Activated CD8-positive, alpha-beta T cell treated with anti-CD3 and anti-CD28 coated beads for 36 hours (primary cell): ENCODE results near the gene MMAB. TPM values are rescaled to one million over a fixed set of nuclear protein-coding genes. Genes with fewer than 3 reads are reported as not detected.

Source experiments
- ATAC-seq: fragments of 200-7000 bp; cut with Tn5 transposase; one replicate; pipeline ENCODE4 v1.10.0; 2021; ENCODE audit warnings: mild to moderate bottlenecking, moderate library complexity
- CTCF ChIA-PET: fragments of 350-600 bp; sonication (Branson Sonifier 250); formaldehyde crosslinking; loops from one replicate; lab custom pipeline; 2021; ENCODE audit warnings: antibody characterized with exemption; lab: Charles Lee
- POLR2A ChIA-PET: fragments of 350-600 bp; sonication (Branson Sonifier 250); formaldehyde crosslinking; loops from one replicate; lab custom pipeline; 2021; ENCODE audit warnings: antibody characterized with exemption; lab: Charles Lee
- DNase-seq: peaks from one replicate; pipeline ENCODE4 v3.0.0-alpha.2; 2020
- H3K27ac Mint-ChIP-seq: one replicate; pipeline ENCODE4 v1.8.0; 2021; ENCODE audit warnings: mild to moderate bottlenecking, mixed read lengths
- H3K27me3 Mint-ChIP-seq: one replicate; pipeline ENCODE4 v1.8.0; 2021; ENCODE audit warnings: mixed read lengths
- H3K36me3 Mint-ChIP-seq: one replicate; pipeline ENCODE4 v1.8.0; 2021; ENCODE audit warnings: low read depth, mixed read lengths
- H3K4me1 Mint-ChIP-seq: one replicate; pipeline ENCODE4 v1.8.0; 2021; ENCODE audit warnings: low read depth, mixed read lengths
- H3K4me3 Mint-ChIP-seq: one replicate; pipeline ENCODE4 v1.8.0; 2021; ENCODE audit warnings: mild to moderate bottlenecking, moderate library complexity, mixed read lengths
- H3K9me3 Mint-ChIP-seq: one replicate; pipeline ENCODE4 v1.8.0; 2021; ENCODE audit warnings: mixed read lengths
- CTCF ChIP-seq: fragments of 200-600 bp; IDR thresholded peaks from one replicate; pipeline ENCODE4 v1.8.0; 2022; ENCODE audit warnings: antibody characterized with exemption, mild to moderate bottlenecking
- intact Hi-C: fragments of 100-400 bp; cut with micrococcal nuclease; formaldehyde crosslinking; loops from one replicate; pipeline ENCODE4 v1.10.0; 2022
- total RNA-seq, 2 experiments: library from RNA; stranded (reverse); gene quantifications; one replicate each; pipeline ENCODE4 v1.2.3, GENCODE V29; 2021

Gene MMAB
- total RNA-seq, 2 experiments from 2014 or later, result 60.5 to 60.9 TPM

- no peak overlapping the region for H3K4me3 Mint-ChIP-seq
- no peak for TF ChIP-seq CTCF
- POLR2A ChIA-PET, result no interaction called here
Measured at GRCh38 chr12:109589240-109589590, 15.9 kb upstream of the MMAB start.

GRCh38 chr12:109588461-109589239 lies 15.3 kb upstream of the MMAB start:
- CTCF ChIA-PET, result interaction anchor here (0.9 to 1.3 kb wide), 2 partner anchors 8 to 9 kb away, joined by 3 read pairs; no protein-coding TSS in a partner anchor
- POLR2A ChIA-PET, result no interaction called here

More at GRCh38 chr12:109589240-109589590, 15.9 kb upstream of the MMAB start:
- intact Hi-C loops, result no loop called here
- ATAC-seq, result no peak
- H3K9me3 Mint-ChIP-seq, result no peaks in the 10 kb centered on the region
- no peak for DNase-seq
- no peaks in the 10 kb centered on the region for H3K4me1 Mint-ChIP-seq
- H3K27ac Mint-ChIP-seq, result no peak overlapping the region
- CTCF ChIA-PET, result interaction anchor here (1.0 kb wide), 1 partner anchor 15 kb away, joined by 3 read pairs; the partner anchor contains the start of gene MVK
- no peaks in the 10 kb centered on the region for H3K27me3 Mint-ChIP-seq
- peaks cover 8% of the 10 kb centered on the region for H3K36me3 Mint-ChIP-seq

GRCh38 chr12:109587921-109588320 lies 14.6 kb upstream of the MMAB start:
- intact Hi-C loops, result no loop called here
- H3K4me1 Mint-ChIP-seq, result no peaks in the 10 kb centered on the region
- ATAC-seq (no peak), DNase-seq (no peak)
- ChIA-PET POLR2A (no interaction called here), CTCF (interaction anchor here (0.9 to 1.3 kb wide), 2 partner anchors 9 to 10 kb away, joined by 3 read pairs; no protein-coding TSS in a partner anchor)
- no peak overlapping the region for H3K27ac Mint-ChIP-seq
- no peaks in the 10 kb centered on the region for H3K27me3 Mint-ChIP-seq
- no peak overlapping the region for H3K4me3 Mint-ChIP-seq
- peaks cover 8% of the 10 kb centered on the region for H3K36me3 Mint-ChIP-seq
- no peak for TF ChIP-seq CTCF
- no peaks in the 10 kb centered on the region for H3K9me3 Mint-ChIP-seq

More at GRCh38 chr12:109588461-109589239, 15.3 kb upstream of the MMAB start:
- no peak overlapping the region for H3K4me3 Mint-ChIP-seq
- DNase-seq (no peak), ATAC-seq (no peak)
- no peak for TF ChIP-seq CTCF
- no peaks in the 10 kb centered on the region for H3K9me3 Mint-ChIP-seq
- H3K4me1 Mint-ChIP-seq, result no peaks in the 10 kb centered on the region
- H3K36me3 Mint-ChIP-seq, result peaks cover 7% of the 10 kb centered on the region
- H3K27ac Mint-ChIP-seq, result no peak overlapping the region
- intact Hi-C loops, result no loop called here
- no peaks in the 10 kb centered on the region for H3K27me3 Mint-ChIP-seq

- DNase-seq (no peak), ATAC-seq (no peak)
- no peaks in the 10 kb centered on the region for H3K9me3 Mint-ChIP-seq
- ChIA-PET POLR2A (interaction anchor here (0.7 kb wide), 1 partner anchor 365 kb away, joined by 4 read pairs; no protein-coding TSS in a partner anchor), CTCF (interaction anchor here (0.6 to 2.7 kb wide), 6 partner anchors 8 to 273 kb away, joined by 3 to 19 read pairs (median 3); partner anchors contain the start of gene MVK)
- no peak overlapping the region for H3K4me3 Mint-ChIP-seq
- intact Hi-C loops, result no loop called here
- peaks cover 11% of the 10 kb centered on the region for H3K36me3 Mint-ChIP-seq
- H3K27ac Mint-ChIP-seq, result no peak overlapping the region
- no peaks in the 10 kb centered on the region for H3K27me3 Mint-ChIP-seq
- no peaks in the 10 kb centered on the region for H3K4me1 Mint-ChIP-seq
- TF ChIP-seq CTCF, result no peak
Measured at GRCh38 chr12:109586385-109587296, 13.3 kb upstream of the MMAB start.
